GM18951 (cell line): Measurements from ENCODE around the gene MMS22L.
"Not testable (repeated sequence)": the region's sequence is repeated elsewhere in the genome, so short reads cannot be mapped to it uniquely, and the experiment has no call there.

ENCODE experiments used
- POLR2A ChIP-seq: IDR thresholded peaks from 4 replicates; pipeline ENCODE4 v1.6.1; 2011; ENCODE audit warnings: mild to moderate bottlenecking; ENCODE audit not compliant: insufficient read length, insufficient read depth; ENCODE audit errors: extremely low read depth
- in situ Hi-C: fragments of 300-500 bp; cut with MboI; formaldehyde crosslinking; loops from one replicate; pipeline ENCODE4 v1.12.0; 2022; ENCODE audit warnings: low sequenced_read_pairs, mixed read lengths, inconsistent platforms; ENCODE audit not compliant: unreplicated experiment

MMS22L gene

GRCh38 chr6:97203343-97203742, 79.7 kb downstream of the MMS22L start:
- TF ChIP-seq POLR2A = no peak
- in situ Hi-C loops = no loop called here

GRCh38 chr6:97198046-97198565, 84.9 kb downstream of the MMS22L start:
- in situ Hi-C loops = no loop called here
- no peak for TF ChIP-seq POLR2A

DNA sequence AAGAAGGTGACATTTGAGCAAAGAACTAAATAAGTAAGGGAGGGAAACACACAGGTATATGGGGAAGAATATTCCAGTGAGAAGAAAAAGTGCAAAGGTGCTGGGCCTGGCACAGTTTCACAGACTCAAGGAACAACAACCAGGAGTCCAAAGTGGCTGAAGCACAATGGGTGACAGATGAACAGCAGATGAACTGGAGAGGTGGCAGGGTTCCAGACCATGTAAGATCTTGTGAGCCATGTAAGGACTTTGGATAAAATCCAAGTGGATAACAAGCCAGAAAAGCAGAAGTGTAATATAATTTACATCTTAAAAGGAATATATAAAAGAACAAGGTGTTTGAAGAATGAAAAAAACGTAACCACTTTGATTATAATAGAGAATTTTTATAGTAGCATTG, 87.9 kb downstream of the MMS22L start:
- TF ChIP-seq POLR2A = no peak
- in situ Hi-C loops = no loop called here

DNA sequence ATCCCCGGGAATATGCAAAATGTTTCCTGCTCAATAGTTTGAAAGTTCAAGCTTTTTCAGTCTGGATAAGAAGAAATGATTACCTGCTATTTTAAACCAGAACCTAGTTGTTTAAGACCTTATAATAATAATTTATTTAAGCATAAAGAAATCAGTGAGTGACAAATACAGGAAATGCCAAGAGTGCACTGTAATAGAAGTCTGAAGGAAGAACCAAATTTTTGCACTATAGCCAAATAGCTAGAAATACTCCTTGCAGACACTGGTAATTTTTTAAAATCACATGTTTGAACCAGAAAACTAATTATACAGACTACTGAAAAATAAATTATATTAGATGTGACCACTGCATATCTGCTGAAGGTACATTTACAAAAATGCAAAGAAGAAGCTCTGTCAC, 93.2 kb downstream of the MMS22L start:
- TF ChIP-seq POLR2A = no peak
- in situ Hi-C loops = loop anchor here (10.0 kb wide), 1 partner anchor 205 kb away; no protein-coding TSS in a partner anchor

GRCh38 chr6:97187951-97188350, 95.1 kb downstream of the MMS22L start:
- in situ Hi-C loops = loop anchor here (10.0 kb wide), 1 partner anchor 207 kb away; no protein-coding TSS in a partner anchor
- TF ChIP-seq POLR2A = no peak

GRCh38 chr6:97186416-97186999, 96.5 kb downstream of the MMS22L start:
- in situ Hi-C loops = loop anchor here (10.0 kb wide), 1 partner anchor 208 kb away; no protein-coding TSS in a partner anchor
- TF ChIP-seq POLR2A = no peak

DNA sequence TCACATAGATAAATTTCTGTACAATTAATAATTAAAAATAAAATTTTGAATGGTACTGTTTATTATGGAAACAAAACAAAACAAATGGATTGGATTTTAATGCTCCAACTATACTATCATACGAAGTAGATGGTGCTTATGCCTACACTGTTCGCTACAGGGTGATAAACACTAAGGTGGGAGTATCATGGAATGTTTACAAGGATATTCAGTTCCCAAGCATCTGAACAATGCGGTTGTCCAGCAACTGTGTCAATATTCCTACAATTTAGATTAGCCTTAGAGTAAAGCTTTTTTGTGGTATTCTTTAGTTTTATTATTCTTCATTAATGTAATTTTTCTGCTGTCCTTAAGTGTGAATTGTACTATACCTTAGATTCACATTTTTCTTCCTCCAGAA, 105.1 kb downstream of the MMS22L start:
- TF ChIP-seq POLR2A = no peak
- in situ Hi-C loops = no loop called here

GRCh38 chr6:97176468-97176867, 106.5 kb downstream of the MMS22L start:
- TF ChIP-seq POLR2A = no peak
- in situ Hi-C loops = no loop called here

GRCh38 chr6:97175806-97176205, 107.2 kb downstream of the MMS22L start:
- in situ Hi-C loops = no loop called here
- no peak for TF ChIP-seq POLR2A

DNA sequence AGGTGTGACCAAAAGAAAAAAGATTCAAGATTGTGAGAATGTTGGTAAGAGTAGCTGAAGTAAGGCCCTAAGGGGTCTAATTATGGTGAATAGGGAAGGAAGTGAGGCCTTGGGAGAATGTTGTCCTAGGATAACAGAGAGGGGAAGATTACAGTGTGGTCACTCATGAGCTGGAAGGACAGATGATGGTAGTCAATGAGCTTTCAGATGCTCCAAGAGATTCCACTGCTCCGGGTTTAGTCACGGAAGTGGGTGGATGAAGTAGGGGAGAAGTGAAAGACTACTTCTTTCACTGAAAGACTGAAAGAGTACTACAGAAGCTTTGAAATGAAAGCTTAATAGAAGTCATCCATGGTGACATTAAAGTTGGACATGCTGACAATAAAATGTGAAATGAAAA, 108.5 kb downstream of the MMS22L start:
- in situ Hi-C loops = no loop called here
- TF ChIP-seq POLR2A = no peak

- in situ Hi-C loops = no loop called here
- TF ChIP-seq POLR2A = no peak
Observed at GRCh38 chr6:97160280-97160679, 122.7 kb downstream of the MMS22L start.

- in situ Hi-C loops = not testable (repeated sequence)
Observed at GRCh38 chr6:97155447-97155846, 127.6 kb downstream of the MMS22L start.

DNA sequence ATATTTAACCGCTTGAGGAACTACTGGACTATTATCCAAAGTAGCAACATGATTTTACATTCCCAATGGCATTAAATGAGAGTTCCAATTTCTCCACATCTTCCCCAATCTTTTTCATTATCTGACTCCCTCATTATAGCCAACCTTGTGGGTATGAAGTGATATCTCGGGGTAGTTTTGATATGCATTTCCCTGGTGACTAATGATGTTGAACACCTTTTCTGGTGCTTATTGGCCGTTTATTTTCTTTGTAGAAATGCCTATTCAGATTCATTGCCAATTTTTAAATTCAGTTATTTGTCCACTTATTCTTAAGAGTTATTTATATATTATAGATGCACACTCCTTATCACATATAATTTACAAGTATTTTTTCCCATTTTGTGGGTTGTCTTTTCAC, 129.0 kb downstream of the MMS22L start:
- in situ Hi-C loops = no loop called here
- no peak for TF ChIP-seq POLR2A

DNA sequence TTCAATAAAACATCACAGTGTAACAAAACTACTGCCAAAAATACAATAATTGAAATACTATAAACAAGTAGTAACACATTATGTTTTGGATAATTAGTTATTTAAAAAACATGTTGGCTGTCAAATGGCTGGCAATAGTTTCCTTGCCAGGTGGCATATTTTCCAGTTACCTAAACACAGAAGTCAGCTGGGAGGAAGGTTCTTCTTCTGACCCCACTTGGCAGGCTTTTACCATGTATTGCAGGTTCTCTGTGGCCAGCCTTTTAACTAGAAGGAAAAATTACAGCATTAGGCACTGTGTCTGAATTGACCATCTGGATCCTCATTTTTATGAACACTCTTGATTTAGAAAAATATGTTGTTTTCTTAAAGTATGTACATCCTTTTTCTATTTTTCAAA, 131.4 kb downstream of the MMS22L start:
- no peak for TF ChIP-seq POLR2A
- in situ Hi-C loops = no loop called here

GRCh38 chr6:97150932-97151331, 132.1 kb downstream of the MMS22L start:
- TF ChIP-seq POLR2A = no peak
- in situ Hi-C loops = no loop called here
